HL-60 (cell line): ENCODE data around the gene PRDM1.

ENCODE experiments used
- DNase-seq, 2 experiments: peaks; one replicate each; pipeline ENCODE4 v3.0.0-alpha.2; 2010 to 2020; ENCODE audit warnings: low read depth in 1 of 2, low spot score in 1 of 2
- H3K27ac ChIP-seq: fragments of 250-450 bp; sonication (Bioruptor Pico); replicated peaks from 2 replicates; pipeline ENCODE4 v1.5.1; 2020; ENCODE audit warnings: mild to moderate bottlenecking, moderate library complexity
- H3K27me3 ChIP-seq: fragments of 250-450 bp; sonication (Bioruptor Pico); 2 replicates; pipeline ENCODE4 v1.5.1; 2021; ENCODE audit warnings: mild to moderate bottlenecking, moderate library complexity; ENCODE audit not compliant: insufficient read depth, poor library complexity, severe bottlenecking
- H3K4me3 ChIP-seq: replicated peaks from 2 replicates; pipeline ENCODE4 v1.5.1; 2011; ENCODE audit warnings: mild to moderate bottlenecking, control low read depth, low read length; ENCODE audit not compliant: insufficient read depth
- CTCF ChIP-seq: IDR thresholded peaks from one replicate; pipeline ENCODE4 v1.5.1; 2011; ENCODE audit warnings: low read length, control low read depth, inconsistent platforms; ENCODE audit not compliant: insufficient read depth
- GABPA ChIP-seq: IDR thresholded peaks from 2 replicates; pipeline ENCODE4 v1.6.1; 2012; ENCODE audit warnings: low read depth
- POLR2AphosphoS5 ChIP-seq: IDR thresholded peaks from 2 replicates; pipeline ENCODE4 v1.6.1; 2012; ENCODE audit warnings: low read depth
- REST ChIP-seq: IDR thresholded peaks from 2 replicates; pipeline ENCODE4 v1.6.1; 2012; ENCODE audit warnings: low read depth; ENCODE audit not compliant: insufficient replicate concordance
- SPI1 ChIP-seq: IDR thresholded peaks from 2 replicates; pipeline ENCODE4 v1.6.1; 2012; ENCODE audit warnings: low read depth, mild to moderate bottlenecking, borderline replicate concordance

PRDM1 gene

GRCh38 chr6:106077881-106078280 is 8.3 kb upstream of the PRDM1 start:
- H3K27me3 ChIP-seq = no peaks in the 10 kb centered on the region
- no peak for DNase-seq
- H3K4me3 ChIP-seq = no peak overlapping the region
- TF ChIP-seq REST (no peak), GABPA (no peak), SPI1 (no peak), CTCF (no peak), POLR2AphosphoS5 (no peak)
- H3K27ac ChIP-seq = no peak overlapping the region

- TF ChIP-seq POLR2AphosphoS5 (no peak), SPI1 (no peak), CTCF (no peak), REST (no peak), GABPA (no peak)
- no peak for DNase-seq
- no peak overlapping the region for H3K27ac ChIP-seq
- H3K27me3 ChIP-seq = no peaks in the 10 kb centered on the region
- no peak overlapping the region for H3K4me3 ChIP-seq
Measured at GRCh38 chr6:106079961-106080762, 6.0 kb upstream of the PRDM1 start.

GRCh38 chr6:106080763-106081095 is 5.4 kb upstream of the PRDM1 start:
- no peak for DNase-seq
- no peak overlapping the region for H3K4me3 ChIP-seq
- H3K27me3 ChIP-seq = no peaks in the 10 kb centered on the region
- TF ChIP-seq GABPA (no peak), REST (no peak), CTCF (no peak), SPI1 (no peak), POLR2AphosphoS5 (no peak)
- H3K27ac ChIP-seq = no peak overlapping the region
